Vagina (tissue), 2 donors: ENCODE data around the gene TMEM59.

Source experiments
- POLR2A ChIP-seq, 2 donors: fragments of 450-650 bp; IDR thresholded peaks; one replicate each; pipeline ENCODE4 v1.6.1; 2017; ENCODE audit warnings: antibody characterized with exemption in 2 of 2, mild to moderate bottlenecking in 2 of 2, moderate library complexity in 2 of 2
- POLR2AphosphoS5 ChIP-seq, 2 donors: sonication (generic); formaldehyde crosslinking; IDR thresholded peaks; one replicate each; pipeline ENCODE4 v1.9.0; 2017; ENCODE audit warnings: antibody characterized with exemption in 2 of 2, mild to moderate bottlenecking in 2 of 2, low read depth in 1 of 2; ENCODE audit not compliant: insufficient read depth in 1 of 2
- TF ChIP-seq, protein P1 (sequence below), 3 experiments: fragments of 450-650 bp in 2 of 3; fragments of 200-600 bp in 1 of 3; sonication (generic) in 1 of 3; IDR thresholded peaks; one replicate each; pipeline ENCODE4 v1.5.1; 2017 to 2019; ENCODE audit warnings: antibody characterized with exemption in 3 of 3, mild to moderate bottlenecking in 2 of 3, moderate library complexity in 2 of 3

DNA sequence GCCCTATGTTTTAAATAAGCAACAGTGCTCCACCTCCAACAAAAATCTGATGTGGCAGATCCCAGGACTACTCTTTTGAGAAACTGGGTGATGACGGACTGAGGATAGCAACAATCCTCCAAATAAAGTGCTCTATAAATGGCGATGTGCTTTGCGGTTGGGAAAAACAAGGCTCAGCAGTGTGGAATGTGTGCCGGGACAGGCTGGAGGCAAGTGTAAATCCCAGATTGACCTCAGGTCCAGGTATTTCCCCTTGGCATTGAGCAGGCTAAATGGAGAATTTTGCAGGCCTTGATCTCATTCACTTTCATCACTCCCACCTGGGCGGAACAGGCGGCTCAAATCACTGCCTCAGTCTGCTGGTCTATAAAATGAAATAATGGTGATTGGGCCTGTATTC lies 71.8 kb downstream of the TMEM59 start:
- TF ChIP-seq, protein P1, sequence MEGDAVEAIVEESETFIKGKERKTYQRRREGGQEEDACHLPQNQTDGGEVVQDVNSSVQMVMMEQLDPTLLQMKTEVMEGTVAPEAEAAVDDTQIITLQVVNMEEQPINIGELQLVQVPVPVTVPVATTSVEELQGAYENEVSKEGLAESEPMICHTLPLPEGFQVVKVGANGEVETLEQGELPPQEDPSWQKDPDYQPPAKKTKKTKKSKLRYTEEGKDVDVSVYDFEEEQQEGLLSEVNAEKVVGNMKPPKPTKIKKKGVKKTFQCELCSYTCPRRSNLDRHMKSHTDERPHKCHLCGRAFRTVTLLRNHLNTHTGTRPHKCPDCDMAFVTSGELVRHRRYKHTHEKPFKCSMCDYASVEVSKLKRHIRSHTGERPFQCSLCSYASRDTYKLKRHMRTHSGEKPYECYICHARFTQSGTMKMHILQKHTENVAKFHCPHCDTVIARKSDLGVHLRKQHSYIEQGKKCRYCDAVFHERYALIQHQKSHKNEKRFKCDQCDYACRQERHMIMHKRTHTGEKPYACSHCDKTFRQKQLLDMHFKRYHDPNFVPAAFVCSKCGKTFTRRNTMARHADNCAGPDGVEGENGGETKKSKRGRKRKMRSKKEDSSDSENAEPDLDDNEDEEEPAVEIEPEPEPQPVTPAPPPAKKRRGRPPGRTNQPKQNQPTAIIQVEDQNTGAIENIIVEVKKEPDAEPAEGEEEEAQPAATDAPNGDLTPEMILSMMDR (IDR thresholded peaks at IDR 0.05), result no peak
- TF ChIP-seq POLR2A (IDR thresholded peaks at IDR 0.05) (no peak), POLR2AphosphoS5 (IDR thresholded peaks at IDR 0.05; ENCODE audit: insufficient read depth in 1 of 2, low read depth in 1 of 2) (no peak)
